Measurements from ENCODE around the gene UTP11. TPM values are rescaled to one million over a fixed set of nuclear protein-coding genes. Genes with fewer than 3 reads are reported as not detected.

UTP11 gene
- total RNA-seq, 1 experiment from 2014 or later, result 53.8 TPM

DNA sequence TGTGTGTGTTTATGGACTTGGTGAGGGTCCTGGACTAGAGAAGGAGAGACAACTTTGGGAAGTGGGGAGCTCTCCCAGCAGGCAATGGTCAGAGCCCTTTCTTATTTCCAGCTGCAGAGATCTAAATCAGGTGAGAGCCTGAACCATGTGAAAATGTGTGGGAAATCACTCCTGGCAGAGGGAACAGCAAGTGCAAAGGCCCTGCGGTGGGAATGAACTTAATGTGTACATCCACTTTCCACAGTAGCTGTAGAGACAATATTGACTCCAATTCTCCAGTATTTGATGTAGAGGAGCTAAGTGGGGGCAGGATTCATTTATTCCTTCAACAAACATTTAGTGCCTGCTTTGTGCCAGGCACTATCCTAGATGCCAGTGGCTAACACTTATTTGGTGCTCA is 48.8 kb downstream of the UTP11 start:
- BruUV-seq (replicated peaks), result no TSS peak
- no peak for ATAC-seq
- ChIA-PET CTCF (no interaction called here), POLR2A (no interaction called here)
- Histone ChIP-seq H3K27me3 (ENCODE audit: control insufficient read depth, insufficient read depth, low read length) (no peaks in the 10 kb centered on the region), H3K9me3 (ENCODE audit: control insufficient read depth, insufficient read depth, low read depth, low read length) (no peaks in the 10 kb centered on the region), H3K27ac (ENCODE audit: low read length) (no peak overlapping the region), H3K4me1 (ENCODE audit: control insufficient read depth, insufficient read depth, low read length) (no peaks in the 10 kb centered on the region), H3K4me3 (ENCODE audit: low read depth in 2 of 2, low read length in 2 of 2) (no peak overlapping the region), H3K36me3 (ENCODE audit: control insufficient read depth, insufficient read depth, low read length) (no peaks in the 10 kb centered on the region)
- DNase-seq (ENCODE audit: low read depth, low spot score), result no peak
- TF ChIP-seq, protein P1, sequence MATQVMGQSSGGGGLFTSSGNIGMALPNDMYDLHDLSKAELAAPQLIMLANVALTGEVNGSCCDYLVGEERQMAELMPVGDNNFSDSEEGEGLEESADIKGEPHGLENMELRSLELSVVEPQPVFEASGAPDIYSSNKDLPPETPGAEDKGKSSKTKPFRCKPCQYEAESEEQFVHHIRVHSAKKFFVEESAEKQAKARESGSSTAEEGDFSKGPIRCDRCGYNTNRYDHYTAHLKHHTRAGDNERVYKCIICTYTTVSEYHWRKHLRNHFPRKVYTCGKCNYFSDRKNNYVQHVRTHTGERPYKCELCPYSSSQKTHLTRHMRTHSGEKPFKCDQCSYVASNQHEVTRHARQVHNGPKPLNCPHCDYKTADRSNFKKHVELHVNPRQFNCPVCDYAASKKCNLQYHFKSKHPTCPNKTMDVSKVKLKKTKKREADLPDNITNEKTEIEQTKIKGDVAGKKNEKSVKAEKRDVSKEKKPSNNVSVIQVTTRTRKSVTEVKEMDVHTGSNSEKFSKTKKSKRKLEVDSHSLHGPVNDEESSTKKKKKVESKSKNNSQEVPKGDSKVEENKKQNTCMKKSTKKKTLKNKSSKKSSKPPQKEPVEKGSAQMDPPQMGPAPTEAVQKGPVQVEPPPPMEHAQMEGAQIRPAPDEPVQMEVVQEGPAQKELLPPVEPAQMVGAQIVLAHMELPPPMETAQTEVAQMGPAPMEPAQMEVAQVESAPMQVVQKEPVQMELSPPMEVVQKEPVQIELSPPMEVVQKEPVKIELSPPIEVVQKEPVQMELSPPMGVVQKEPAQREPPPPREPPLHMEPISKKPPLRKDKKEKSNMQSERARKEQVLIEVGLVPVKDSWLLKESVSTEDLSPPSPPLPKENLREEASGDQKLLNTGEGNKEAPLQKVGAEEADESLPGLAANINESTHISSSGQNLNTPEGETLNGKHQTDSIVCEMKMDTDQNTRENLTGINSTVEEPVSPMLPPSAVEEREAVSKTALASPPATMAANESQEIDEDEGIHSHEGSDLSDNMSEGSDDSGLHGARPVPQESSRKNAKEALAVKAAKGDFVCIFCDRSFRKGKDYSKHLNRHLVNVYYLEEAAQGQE (IDR thresholded peaks at IDR 0.05; ENCODE audit: insufficient read depth in 1 of 2, low read depth in 2 of 2, low read length in 1 of 2), result no peak
- no peak for TF ChIP-seq TCF7L2 (IDR thresholded peaks at IDR 0.05; ENCODE audit: low read depth, low read length)
- TF ChIP-seq CTCF (IDR thresholded peaks at IDR 0.05), result no peak
- TF ChIP-seq POLR2AphosphoS5 (IDR thresholded peaks at IDR 0.05; ENCODE audit: low read depth, low read length), result no peak
- TF ChIP-seq SIN3A (IDR thresholded peaks at IDR 0.05; ENCODE audit: borderline replicate concordance, insufficient read depth, low read depth, low read length), result no peak
- intact Hi-C loops (cut with micrococcal nuclease; ENCODE audit: unreplicated experiment) (no loop called here), in situ Hi-C loops (cut with HindIII; ENCODE audit: low pct_unique_long_range_greater_than_20kb, low sequenced_read_pairs) (no loop called here)

DNA sequence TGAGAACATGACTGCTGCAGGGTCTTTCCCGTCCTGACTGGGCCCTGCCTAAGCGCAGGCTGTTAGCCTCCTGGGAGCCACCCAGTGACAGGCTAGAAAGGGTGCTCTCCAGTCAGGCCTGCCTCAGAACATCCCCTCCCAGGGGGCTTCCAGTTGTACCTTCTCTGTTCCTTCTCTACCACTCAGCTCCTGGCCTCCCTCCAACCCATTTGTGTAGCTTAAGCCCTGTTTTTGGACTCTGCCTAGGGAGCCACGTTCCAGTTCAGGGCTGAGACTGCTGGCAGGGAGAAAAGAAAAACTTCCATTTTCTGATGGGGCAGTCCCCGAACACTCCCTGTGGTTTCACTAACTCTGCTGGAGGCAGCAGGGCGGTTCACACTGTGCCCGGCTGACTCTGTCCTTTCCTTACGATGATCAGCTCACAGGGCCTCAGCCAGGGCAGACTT is 49.4 kb downstream of the UTP11 start:
- BruUV-seq (replicated peaks), result no TSS peak
- in situ Hi-C loops (cut with HindIII; ENCODE audit: low pct_unique_long_range_greater_than_20kb, low sequenced_read_pairs) (no loop called here), intact Hi-C loops (cut with micrococcal nuclease; ENCODE audit: unreplicated experiment) (no loop called here)
- ChIA-PET CTCF (interaction anchor here (1.8 kb wide), 1 partner anchor 10 kb away, joined by 4 read pairs; no protein-coding TSS in a partner anchor), POLR2A (no interaction called here)
- Histone ChIP-seq H3K4me1 (ENCODE audit: control insufficient read depth, insufficient read depth, low read length) (no peaks in the 10 kb centered on the region), H3K9me3 (ENCODE audit: control insufficient read depth, insufficient read depth, low read depth, low read length) (no peaks in the 10 kb centered on the region), H3K27ac (ENCODE audit: low read length) (no peak overlapping the region), H3K27me3 (ENCODE audit: control insufficient read depth, insufficient read depth, low read length) (no peaks in the 10 kb centered on the region), H3K4me3 (ENCODE audit: low read depth in 2 of 2, low read length in 2 of 2) (no peak overlapping the region), H3K36me3 (ENCODE audit: control insufficient read depth, insufficient read depth, low read length) (no peaks in the 10 kb centered on the region)
- TF ChIP-seq CTCF (IDR thresholded peaks at IDR 0.05) (no peak), TCF7L2 (IDR thresholded peaks at IDR 0.05; ENCODE audit: low read depth, low read length) (no peak), POLR2AphosphoS5 (IDR thresholded peaks at IDR 0.05; ENCODE audit: low read depth, low read length) (no peak), SIN3A (IDR thresholded peaks at IDR 0.05; ENCODE audit: borderline replicate concordance, insufficient read depth, low read depth, low read length) (no peak)
- TF ChIP-seq, protein P1 (IDR thresholded peaks at IDR 0.05; ENCODE audit: insufficient read depth in 1 of 2, low read depth in 2 of 2, low read length in 1 of 2), result no peak
- ATAC-seq (no peak), DNase-seq (ENCODE audit: low read depth, low spot score) (no peak)

Data from Panc1 (cell line).